ENCODE results near the gene KCTD16. TPM values are rescaled to one million over a fixed set of nuclear protein-coding genes. Genes with fewer than 3 reads are reported as not detected.

Gene KCTD16
- polyA plus RNA-seq, 1 donor (not counting 4 experiments of a cell fraction or from before 2014, with no cell fraction given): 0.04 TPM

DNA sequence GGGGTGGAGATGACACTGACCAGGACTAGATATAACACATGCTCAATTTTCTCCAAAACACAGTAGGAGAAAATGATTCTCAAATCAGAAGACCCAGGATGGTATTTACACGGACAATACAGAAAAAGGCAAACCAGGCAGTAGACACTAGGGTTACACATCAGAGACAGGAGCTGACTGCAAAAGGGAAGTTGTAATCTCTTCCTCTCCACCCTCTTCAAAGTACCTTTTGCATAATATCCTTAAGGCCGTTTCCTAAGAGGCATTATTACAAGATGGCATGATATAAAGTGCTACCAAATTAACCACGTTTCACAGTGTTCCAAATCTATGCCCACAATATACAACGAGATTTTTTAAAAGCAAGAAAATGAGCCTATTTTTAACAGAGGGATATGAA lies 39.4 kb upstream of the KCTD16 start:
- Histone ChIP-seq H3K36me3 (ENCODE audit: control insufficient read depth in 2 of 2, extremely low read depth in 1 of 2, insufficient read depth in 2 of 2, low read length in 2 of 2) (no peaks in the 10 kb centered on the region), H3K79me2 (ENCODE audit: control insufficient read depth, insufficient read depth, low read length) (no peaks in the 10 kb centered on the region), H3K4me3 (ENCODE audit: control insufficient read depth in 2 of 3, extremely low read depth in 1 of 3, insufficient read depth in 2 of 3, low read depth in 1 of 3, low read length in 3 of 3) (no peak overlapping the region), H2AFZ (ENCODE audit: control insufficient read depth, low read length) (no peak overlapping the region), H3K9me3 (ENCODE audit: control insufficient read depth, low read depth, low read length) (no peaks in the 10 kb centered on the region), H4K20me1 (ENCODE audit: control insufficient read depth, extremely low read depth, insufficient read depth, low read length) (no peaks in the 10 kb centered on the region), H3K4me1 (ENCODE audit: control insufficient read depth, extremely low read depth, insufficient read depth, low read length) (no peaks in the 10 kb centered on the region), H3K9me1 (ENCODE audit: control insufficient read depth, extremely low read depth, insufficient read depth, low read length) (no peaks in the 10 kb centered on the region), H3K27me3 (ENCODE audit: control insufficient read depth, extremely low read depth, insufficient read depth, low read length) (no peaks in the 10 kb centered on the region), H3K27ac (ENCODE audit: control insufficient read depth, insufficient read depth, low read length) (no peak overlapping the region), H3K9ac (ENCODE audit: control insufficient read depth, extremely low read depth, insufficient read depth, low read length) (no peak overlapping the region), H3K4me2 (ENCODE audit: control insufficient read depth, extremely low read depth, insufficient read depth, low read depth, low read length) (no peak overlapping the region)
- FAIRE-seq (no peak), DNase-seq (ENCODE audit: low read depth, low spot score) (no peak)
- TF ChIP-seq, protein P1, sequence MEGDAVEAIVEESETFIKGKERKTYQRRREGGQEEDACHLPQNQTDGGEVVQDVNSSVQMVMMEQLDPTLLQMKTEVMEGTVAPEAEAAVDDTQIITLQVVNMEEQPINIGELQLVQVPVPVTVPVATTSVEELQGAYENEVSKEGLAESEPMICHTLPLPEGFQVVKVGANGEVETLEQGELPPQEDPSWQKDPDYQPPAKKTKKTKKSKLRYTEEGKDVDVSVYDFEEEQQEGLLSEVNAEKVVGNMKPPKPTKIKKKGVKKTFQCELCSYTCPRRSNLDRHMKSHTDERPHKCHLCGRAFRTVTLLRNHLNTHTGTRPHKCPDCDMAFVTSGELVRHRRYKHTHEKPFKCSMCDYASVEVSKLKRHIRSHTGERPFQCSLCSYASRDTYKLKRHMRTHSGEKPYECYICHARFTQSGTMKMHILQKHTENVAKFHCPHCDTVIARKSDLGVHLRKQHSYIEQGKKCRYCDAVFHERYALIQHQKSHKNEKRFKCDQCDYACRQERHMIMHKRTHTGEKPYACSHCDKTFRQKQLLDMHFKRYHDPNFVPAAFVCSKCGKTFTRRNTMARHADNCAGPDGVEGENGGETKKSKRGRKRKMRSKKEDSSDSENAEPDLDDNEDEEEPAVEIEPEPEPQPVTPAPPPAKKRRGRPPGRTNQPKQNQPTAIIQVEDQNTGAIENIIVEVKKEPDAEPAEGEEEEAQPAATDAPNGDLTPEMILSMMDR (optimal IDR thresholded peaks at IDR 0.05 in 1 of 3, IDR thresholded peaks at IDR 0.05 in 1 of 3, conservative IDR thresholded peaks at IDR 0.05 in 1 of 3; ENCODE audit: extremely low read depth in 1 of 3, insufficient read depth in 2 of 3, low read length in 3 of 3): no peak
- TF ChIP-seq EZH2 (IDR thresholded peaks at IDR 0.05; ENCODE audit: low read length): no peak
- dilution Hi-C loops (cut with MboI; ENCODE audit: extremely low pct_ligation_motif_present, low sequenced_read_pairs): no loop called here

DNA sequence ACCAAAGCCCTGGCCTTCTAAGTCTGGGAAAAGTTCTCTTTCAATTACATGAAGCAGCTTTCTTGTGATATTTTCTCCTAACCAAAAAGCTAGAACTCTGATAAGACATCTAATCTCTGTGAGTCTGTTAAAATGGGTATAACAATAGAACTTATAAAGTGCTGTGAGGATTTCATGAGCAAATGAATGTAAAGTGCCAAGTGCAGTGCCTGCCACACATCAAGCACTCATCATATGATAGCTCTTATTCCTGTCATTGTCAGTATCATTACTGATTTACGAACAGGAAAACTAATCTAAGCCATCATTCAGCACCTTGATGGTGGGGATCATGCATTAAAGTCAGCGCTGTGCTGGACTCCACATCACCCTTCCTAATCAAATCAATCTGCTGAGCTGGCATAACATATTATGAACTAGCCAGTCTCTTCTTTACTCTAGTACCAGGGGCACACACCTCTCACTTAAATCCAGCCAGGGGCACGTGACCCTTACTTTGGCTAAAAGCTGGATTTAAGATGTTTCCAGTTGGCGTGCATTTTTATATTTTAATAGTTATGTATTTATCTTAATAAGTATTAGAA lies 37.5 kb upstream of the KCTD16 start:
- TF ChIP-seq EZH2 (IDR thresholded peaks at IDR 0.05; ENCODE audit: low read length): no peak
- TF ChIP-seq, protein P1 (optimal IDR thresholded peaks at IDR 0.05 in 1 of 3, IDR thresholded peaks at IDR 0.05 in 1 of 3, conservative IDR thresholded peaks at IDR 0.05 in 1 of 3; ENCODE audit: extremely low read depth in 1 of 3, insufficient read depth in 2 of 3, low read length in 3 of 3): no peak
- Histone ChIP-seq H4K20me1 (ENCODE audit: control insufficient read depth, extremely low read depth, insufficient read depth, low read length) (no peaks in the 10 kb centered on the region), H3K27ac (ENCODE audit: control insufficient read depth, insufficient read depth, low read length) (no peak overlapping the region), H3K36me3 (ENCODE audit: control insufficient read depth in 2 of 2, extremely low read depth in 1 of 2, insufficient read depth in 2 of 2, low read length in 2 of 2) (no peaks in the 10 kb centered on the region), H3K9me1 (ENCODE audit: control insufficient read depth, extremely low read depth, insufficient read depth, low read length) (no peaks in the 10 kb centered on the region), H2AFZ (ENCODE audit: control insufficient read depth, low read length) (no peak overlapping the region), H3K27me3 (ENCODE audit: control insufficient read depth, extremely low read depth, insufficient read depth, low read length) (no peaks in the 10 kb centered on the region), H3K9me3 (ENCODE audit: control insufficient read depth, low read depth, low read length) (no peaks in the 10 kb centered on the region), H3K9ac (ENCODE audit: control insufficient read depth, extremely low read depth, insufficient read depth, low read length) (no peak overlapping the region), H3K4me1 (ENCODE audit: control insufficient read depth, extremely low read depth, insufficient read depth, low read length) (no peaks in the 10 kb centered on the region), H3K79me2 (ENCODE audit: control insufficient read depth, insufficient read depth, low read length) (no peaks in the 10 kb centered on the region), H3K4me3 (ENCODE audit: control insufficient read depth in 2 of 3, extremely low read depth in 1 of 3, insufficient read depth in 2 of 3, low read depth in 1 of 3, low read length in 3 of 3) (no peak overlapping the region), H3K4me2 (ENCODE audit: control insufficient read depth, extremely low read depth, insufficient read depth, low read depth, low read length) (no peak overlapping the region)
- no peak for DNase-seq (ENCODE audit: low read depth, low spot score)
- FAIRE-seq: no peak
- dilution Hi-C loops (cut with MboI; ENCODE audit: extremely low pct_ligation_motif_present, low sequenced_read_pairs): no loop called here
